HCT116 (cell line): ENCODE data around the gene TFE3. TPM values are rescaled to one million over a fixed set of nuclear protein-coding genes. Genes with fewer than 3 reads are reported as not detected.

Source experiments
- ATAC-seq: fragments of 200-7000 bp; cut with Tn5 transposase; 2 replicates; pipeline ENCODE4 v1.9.1; 2020; ENCODE audit warnings: mild to moderate bottlenecking, moderate library complexity
- BruUV-seq: library from RNA; stranded (reverse); fragments of 400-500 nt; replicated peaks from 2 replicates; lab custom pipeline; 2021; lab: Mats Ljungman, UMichigan
- CTCF ChIA-PET: fragments of 300-600 bp; sonication (Branson Sonifier 250); formaldehyde crosslinking; loops from one replicate; lab custom pipeline; 2021; ENCODE audit warnings: antibody characterized with exemption; lab: Charles Lee
- POLR2A ChIA-PET: fragments of 300-600, 350-600 bp; sonication (Branson Sonifier 250); formaldehyde crosslinking; loops from one replicate; lab custom pipeline; 2021; ENCODE audit warnings: antibody characterized with exemption; lab: Charles Lee
- RAD21 ChIA-PET, 2 experiments: fragments of 300-600 bp; sonication (Branson Sonifier 250); formaldehyde crosslinking; loops; one replicate each; lab custom pipeline; 2023; ENCODE audit warnings: low total read pairs in 2 of 2; ENCODE audit not compliant: uncharacterized antibody in 2 of 2, unreplicated experiment in 2 of 2, low non-redundant PET in 1 of 2; lab: Charles Lee
- DNase-seq: peaks from one replicate; pipeline ENCODE4 v3.0.0-alpha.2; 2010; ENCODE audit warnings: low read depth, low spot score
- H2AFZ ChIP-seq: fragments of 200-600 bp; shearing (Covaris generic), sonication (generic); 2 replicates; pipeline ENCODE4 v1.6.1; 2017; ENCODE audit warnings: low read depth, mixed run types, mixed read lengths, antibody characterized with exemption, low read length; ENCODE audit not compliant: poor library complexity, severe bottlenecking
- H3K27ac ChIP-seq: 2 replicates; pipeline ENCODE4 v1.5.1; 2012; ENCODE audit warnings: low read depth, low read length
- H3K27me3 ChIP-seq: fragments of 200-600 bp; sonication (generic); 2 replicates; pipeline ENCODE4 v1.6.1; 2016; ENCODE audit warnings: mixed run types, low read length, mixed read lengths; ENCODE audit not compliant: insufficient read depth
- H3K36me3 ChIP-seq, 2 experiments: fragments of 200-500 bp in 1 of 2; fragments of 200-600 bp in 1 of 2; sonication (Bioruptor generic) in 1 of 2; sonication (generic) in 1 of 2; 2 replicates each; pipeline versions ENCODE4 v1.5.1 to v1.6.1; 2014 to 2016; ENCODE audit warnings: low read length in 2 of 2, inconsistent platforms in 1 of 2, mixed read lengths in 1 of 2, mixed run types in 1 of 2; ENCODE audit not compliant: insufficient read depth in 2 of 2, control insufficient read depth in 1 of 2
- H3K4me1 ChIP-seq, 2 experiments: fragments of 200-600 bp in 1 of 2; sonication (generic) in 1 of 2; 2 replicates each; pipeline versions ENCODE4 v1.5.1 to v1.6.1; 2012 to 2017; ENCODE audit warnings: low read length in 2 of 2, inconsistent platforms in 1 of 2, mild to moderate bottlenecking in 1 of 2, mixed read lengths in 1 of 2, mixed run types in 1 of 2, moderate library complexity in 1 of 2; ENCODE audit not compliant: insufficient read depth in 2 of 2, control insufficient read depth in 1 of 2
- H3K4me2 ChIP-seq: fragments of 200-600 bp; sonication (generic); 2 replicates; pipeline ENCODE4 v1.6.1; 2017; ENCODE audit warnings: mixed run types, low read length, mixed read lengths
- H3K4me3 ChIP-seq, 2 experiments: fragments of 200-600 bp in 1 of 2; sonication (generic) in 1 of 2; replicated peaks in 1 of 2; 2 replicates each; pipeline ENCODE4 v1.5.1; 2011 to 2016; ENCODE audit warnings: low read length in 2 of 2, control low read depth in 1 of 2, low read depth in 1 of 2, mild to moderate bottlenecking in 1 of 2, mixed read lengths in 1 of 2, mixed run types in 1 of 2
- H3K79me2 ChIP-seq: fragments of 200-600 bp; sonication (generic); 2 replicates; pipeline ENCODE4 v1.6.1; 2017; ENCODE audit warnings: mild to moderate bottlenecking, mixed run types, low read length, moderate library complexity, mixed read lengths; ENCODE audit not compliant: insufficient read depth
- H3K9ac ChIP-seq: fragments of 200-600 bp; sonication (generic); 2 replicates; pipeline ENCODE4 v1.6.1; 2016; ENCODE audit warnings: low read length, mixed read lengths
- H3K9me2 ChIP-seq: fragments of 200-600 bp; sonication (generic), shearing (Covaris generic); 2 replicates; pipeline ENCODE4 v1.6.1; 2017; ENCODE audit warnings: mixed run types, mild to moderate bottlenecking, moderate library complexity; ENCODE audit not compliant: insufficient read depth
- H3K9me3 ChIP-seq, 2 experiments: fragments of 200-500 bp in 1 of 2; fragments of 200-600 bp in 1 of 2; sonication (Bioruptor generic) in 1 of 2; sonication (generic) in 1 of 2; 2 replicates each; pipeline ENCODE4 v1.6.1; 2014 to 2017; ENCODE audit warnings: low read length in 2 of 2, mixed read lengths in 2 of 2, inconsistent platforms in 1 of 2, low read depth in 1 of 2, mild to moderate bottlenecking in 1 of 2, mixed run types in 1 of 2, moderate library complexity in 1 of 2; ENCODE audit not compliant: control insufficient read depth in 1 of 2, insufficient read depth in 1 of 2
- H4K20me1 ChIP-seq: fragments of 200-600 bp; sonication (generic), shearing (Covaris generic); 2 replicates; pipeline ENCODE4 v1.6.1; 2017; ENCODE audit warnings: mixed run types, mild to moderate bottlenecking, moderate library complexity; ENCODE audit not compliant: insufficient read depth
- CTCF ChIP-seq, 3 experiments: fragments of 200-600 bp in 1 of 3; sonication (generic) in 1 of 3; IDR thresholded peaks in 2 of 3; conservative IDR thresholded peaks in 1 of 3; 2 replicates each; pipeline ENCODE4 v1.5.1; 2012 to 2017; ENCODE audit warnings: low read depth in 2 of 3, low read length in 2 of 3, antibody characterized with exemption in 1 of 3, borderline replicate concordance in 1 of 3, control low read depth in 1 of 3, mild to moderate bottlenecking in 1 of 3, mixed read lengths in 1 of 3, mixed run types in 1 of 3, moderate library complexity in 1 of 3; ENCODE audit not compliant: insufficient read depth in 1 of 3
- EGR1 ChIP-seq: IDR thresholded peaks from 2 replicates; pipeline ENCODE4 v1.6.1; 2012; ENCODE audit warnings: low read depth
- FOSL1 ChIP-seq: IDR thresholded peaks from 2 replicates; pipeline ENCODE4 v1.6.1; 2012; ENCODE audit warnings: low read depth
- JUND ChIP-seq: IDR thresholded peaks from 2 replicates; pipeline ENCODE4 v1.6.1; 2012
- MAX ChIP-seq: IDR thresholded peaks from 2 replicates; pipeline ENCODE4 v1.6.1; 2012
- REST ChIP-seq: IDR thresholded peaks from 2 replicates; pipeline ENCODE4 v1.6.1; 2012; ENCODE audit warnings: low read depth
- SIN3A ChIP-seq: IDR thresholded peaks from 2 replicates; pipeline ENCODE4 v1.6.1; 2012; ENCODE audit warnings: low read depth
- SP1 ChIP-seq: IDR thresholded peaks from 2 replicates; pipeline ENCODE4 v1.6.1; 2012; ENCODE audit warnings: low read depth
- TCF7L2 ChIP-seq: IDR thresholded peaks from 2 replicates; pipeline ENCODE4 v1.7.0; 2011; ENCODE audit warnings: borderline replicate concordance, inconsistent platforms; ENCODE audit not compliant: insufficient read depth, insufficient read length; ENCODE audit errors: extremely low read depth
- YY1 ChIP-seq: IDR thresholded peaks from 2 replicates; pipeline ENCODE4 v1.6.1; 2011; ENCODE audit warnings: low read length, low read depth, moderate library complexity, mild to moderate bottlenecking; ENCODE audit not compliant: insufficient replicate concordance; ENCODE audit errors: extremely low read depth
- ZFX ChIP-seq: fragments of 450-650 bp; IDR thresholded peaks from 2 replicates; pipeline ENCODE4 v1.6.1; 2017
- intact Hi-C: fragments of 100-400 bp; cut with micrococcal nuclease; formaldehyde crosslinking; loops from 2 replicates; pipeline ENCODE4 v1.10.0; 2022
- total RNA-seq: library from RNA; stranded (reverse); gene quantifications from one replicate; pipeline ENCODE4 v1.2.1, GENCODE V29; 2021; ENCODE audit not compliant: unreplicated experiment

The TFE3 gene
- total RNA-seq, 1 experiment from 2014 or later = 17.1 TPM

GRCh38 chrX:48983081-48983480 is 60.1 kb downstream of the TFE3 start:
- Histone ChIP-seq H3K4me3 (no peak overlapping the region), H3K9ac (no peak overlapping the region), H3K9me2 (no peaks in the 10 kb centered on the region), H2AFZ (no peak overlapping the region), H3K4me1 (no peaks in the 10 kb centered on the region), H3K4me2 (no peak overlapping the region), H3K36me3 (peaks cover 0 to 7% of the 10 kb centered on the region in 2 experiments; a peak in 1 of 4 replicates), H3K27ac (no peak overlapping the region), H4K20me1 (no peaks in the 10 kb centered on the region), H3K9me3 (no peaks in the 10 kb centered on the region), H3K79me2 (no peaks in the 10 kb centered on the region), H3K27me3 (no peaks in the 10 kb centered on the region)
- ATAC-seq (no peak), DNase-seq (no peak)
- POLR2A ChIA-PET = no interaction called here
- no TSS peak for BruUV-seq
- RAD21 ChIA-PET = no interaction called here
- intact Hi-C loops = no loop called here
- CTCF ChIA-PET = no interaction called here
- TF ChIP-seq FOSL1 (no peak), SP1 (no peak), YY1 (no peak), JUND (no peak), CTCF (IDR thresholded peaks at IDR 0.05 in 2 of 3, conservative IDR thresholded peaks at IDR 0.05 in 1 of 3; ENCODE audit: borderline replicate concordance in 1 of 3, insufficient read depth in 1 of 3, low read depth in 2 of 3, low read length in 2 of 3) (no peak), REST (no peak), SIN3A (no peak), EGR1 (no peak), ZFX (no peak), MAX (no peak), TCF7L2 (no peak)
